Astrocyte of the cerebellum (primary cell): Measurements from ENCODE around the gene ASF1B.

Experiments
- DNase-seq: peaks from one replicate; pipeline ENCODE4 v3.0.0-alpha.2; 2011; ENCODE audit warnings: low read depth
- H3K4me3 ChIP-seq: 2 replicates; pipeline ENCODE4 v1.5.1; 2011; ENCODE audit warnings: mild to moderate bottlenecking, low read depth, low read length, moderate library complexity
- CTCF ChIP-seq: IDR thresholded peaks from 2 replicates; pipeline ENCODE4 v1.5.1; 2012; ENCODE audit warnings: low read length, low read depth, moderate library complexity, mild to moderate bottlenecking; ENCODE audit errors: missing control alignments
- in situ Hi-C: cut with HindIII; loops from 2 replicates; pipeline ENCODE4 v1.10.0; 2017; ENCODE audit warnings: low sequenced_read_pairs

The ASF1B gene

GRCh38 chr19:14177496-14178074 lies 41.2 kb upstream of the ASF1B start:
- DNase-seq = no peak
- in situ Hi-C loops = no loop called here
- no peak for TF ChIP-seq CTCF
- no peak overlapping the region for H3K4me3 ChIP-seq

GRCh38 chr19:14175351-14175792 lies 39.0 kb upstream of the ASF1B start:
- in situ Hi-C loops = no loop called here
- no peak for DNase-seq
- no peak for TF ChIP-seq CTCF
- no peak overlapping the region for H3K4me3 ChIP-seq

GRCh38 chr19:14174883-14175282 lies 38.5 kb upstream of the ASF1B start:
- DNase-seq = no peak
- in situ Hi-C loops = no loop called here
- no peak overlapping the region for H3K4me3 ChIP-seq
- TF ChIP-seq CTCF = no peak

- DNase-seq = no peak
- no peak overlapping the region for H3K4me3 ChIP-seq
- TF ChIP-seq CTCF = no peak
- in situ Hi-C loops = no loop called here
Observed at GRCh38 chr19:14168993-14169392, 32.6 kb upstream of the ASF1B start.

GRCh38 chr19:14168259-14168972 lies 32.0 kb upstream of the ASF1B start:
- in situ Hi-C loops = no loop called here
- TF ChIP-seq CTCF = no peak
- no peak overlapping the region for H3K4me3 ChIP-seq
- DNase-seq = no peak

- in situ Hi-C loops = no loop called here
- no peak overlapping the region for H3K4me3 ChIP-seq
- TF ChIP-seq CTCF = no peak
- no peak for DNase-seq
Observed at GRCh38 chr19:14167576-14168138, 31.3 kb upstream of the ASF1B start.
